Vagina (tissue), 2 donors: ENCODE measurements around the gene PRDX6.

Experiments
- POLR2AphosphoS5 ChIP-seq, 2 donors: sonication (generic); formaldehyde crosslinking; IDR thresholded peaks; one replicate each; pipeline ENCODE4 v1.9.0; 2017; ENCODE audit warnings: antibody characterized with exemption in 2 of 2, mild to moderate bottlenecking in 2 of 2, low read depth in 1 of 2; ENCODE audit not compliant: insufficient read depth in 1 of 2
- TF ChIP-seq, protein P1 (sequence below), 3 experiments: fragments of 450-650 bp in 2 of 3; fragments of 200-600 bp in 1 of 3; sonication (generic) in 1 of 3; IDR thresholded peaks; one replicate each; pipeline ENCODE4 v1.5.1; 2017 to 2019; ENCODE audit warnings: antibody characterized with exemption in 3 of 3, mild to moderate bottlenecking in 2 of 3, moderate library complexity in 2 of 3

DNA sequence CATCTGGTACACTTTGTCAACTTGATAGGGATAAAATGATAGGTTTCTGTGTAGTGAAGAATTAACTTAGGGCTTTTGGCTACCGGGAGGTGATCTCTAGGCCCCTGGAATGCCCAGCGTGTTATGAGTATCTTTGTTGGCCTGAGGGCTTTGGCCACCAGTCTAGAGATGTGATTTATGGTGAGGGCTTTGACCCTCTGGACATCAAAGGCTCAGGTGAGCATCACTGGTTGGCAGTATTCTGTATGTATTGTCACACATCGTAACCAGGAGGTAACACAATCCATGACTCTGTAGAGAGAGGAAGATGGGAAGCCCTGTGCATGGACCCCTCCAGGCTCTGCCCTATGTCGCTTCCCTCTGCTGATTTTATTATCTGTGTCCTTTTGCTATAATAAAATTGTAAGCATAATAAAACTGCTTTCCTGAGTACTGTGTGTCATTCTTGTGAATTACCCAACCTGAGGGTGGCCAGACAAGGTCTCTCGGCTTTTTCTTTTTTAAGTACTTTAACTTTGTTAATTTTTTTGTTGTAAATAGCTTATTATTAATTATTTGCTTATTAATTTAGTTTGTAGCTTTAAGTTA, 40.2 kb upstream of the PRDX6 start:
- TF ChIP-seq, protein P1, sequence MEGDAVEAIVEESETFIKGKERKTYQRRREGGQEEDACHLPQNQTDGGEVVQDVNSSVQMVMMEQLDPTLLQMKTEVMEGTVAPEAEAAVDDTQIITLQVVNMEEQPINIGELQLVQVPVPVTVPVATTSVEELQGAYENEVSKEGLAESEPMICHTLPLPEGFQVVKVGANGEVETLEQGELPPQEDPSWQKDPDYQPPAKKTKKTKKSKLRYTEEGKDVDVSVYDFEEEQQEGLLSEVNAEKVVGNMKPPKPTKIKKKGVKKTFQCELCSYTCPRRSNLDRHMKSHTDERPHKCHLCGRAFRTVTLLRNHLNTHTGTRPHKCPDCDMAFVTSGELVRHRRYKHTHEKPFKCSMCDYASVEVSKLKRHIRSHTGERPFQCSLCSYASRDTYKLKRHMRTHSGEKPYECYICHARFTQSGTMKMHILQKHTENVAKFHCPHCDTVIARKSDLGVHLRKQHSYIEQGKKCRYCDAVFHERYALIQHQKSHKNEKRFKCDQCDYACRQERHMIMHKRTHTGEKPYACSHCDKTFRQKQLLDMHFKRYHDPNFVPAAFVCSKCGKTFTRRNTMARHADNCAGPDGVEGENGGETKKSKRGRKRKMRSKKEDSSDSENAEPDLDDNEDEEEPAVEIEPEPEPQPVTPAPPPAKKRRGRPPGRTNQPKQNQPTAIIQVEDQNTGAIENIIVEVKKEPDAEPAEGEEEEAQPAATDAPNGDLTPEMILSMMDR (IDR thresholded peaks at IDR 0.05), result no peak
- no peak for TF ChIP-seq POLR2AphosphoS5 (IDR thresholded peaks at IDR 0.05; ENCODE audit: insufficient read depth in 1 of 2, low read depth in 1 of 2)
